ENCODE data around the gene ASB10.

The ASB10 gene

DNA sequence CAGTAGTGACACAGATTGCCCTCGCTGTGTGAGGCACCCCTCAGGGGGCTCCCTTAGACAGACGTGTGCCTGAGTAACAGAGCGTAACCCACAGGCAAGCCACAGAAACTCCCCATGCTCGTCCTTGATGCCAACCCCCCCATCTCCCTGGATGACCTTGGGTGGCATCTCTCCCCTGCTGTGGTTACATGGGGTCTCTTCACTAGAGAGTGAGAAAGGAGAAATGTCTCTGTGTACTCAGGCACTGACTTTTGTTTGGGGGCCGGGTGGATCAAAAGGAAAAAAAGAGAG, 1.1 kb upstream of the ASB10 start:
- H3K4me3 ChIP-seq (ENCODE audit: low read length), result no peak overlapping the region
- no peak for TF ChIP-seq CTCF (conservative IDR thresholded peaks at IDR 0.05; ENCODE audit: low read depth, low read length)
- no peak for DNase-seq (ENCODE audit: low read depth)

- H3K4me3 ChIP-seq (ENCODE audit: low read length), result no peak overlapping the region
- no peak for TF ChIP-seq CTCF (conservative IDR thresholded peaks at IDR 0.05; ENCODE audit: low read depth, low read length)
- no peak for DNase-seq (ENCODE audit: low read depth)
Observed at GRCh38 chr7:151187409-151188251, 580 bp upstream of the ASB10 start.

GRCh38 chr7:151185762-151186639, 1.0 kb downstream of the ASB10 start:
- TF ChIP-seq CTCF (conservative IDR thresholded peaks at IDR 0.05; ENCODE audit: low read depth, low read length), result no peak
- no peak for DNase-seq (ENCODE audit: low read depth)
- H3K4me3 ChIP-seq (ENCODE audit: low read length), result no peak overlapping the region

- no peak for DNase-seq (ENCODE audit: low read depth)
- H3K4me3 ChIP-seq (ENCODE audit: low read length), result no peak overlapping the region
- TF ChIP-seq CTCF (conservative IDR thresholded peaks at IDR 0.05; ENCODE audit: low read depth, low read length), result no peak
Observed at GRCh38 chr7:151181011-151181431, 6.0 kb downstream of the ASB10 start.

DNA sequence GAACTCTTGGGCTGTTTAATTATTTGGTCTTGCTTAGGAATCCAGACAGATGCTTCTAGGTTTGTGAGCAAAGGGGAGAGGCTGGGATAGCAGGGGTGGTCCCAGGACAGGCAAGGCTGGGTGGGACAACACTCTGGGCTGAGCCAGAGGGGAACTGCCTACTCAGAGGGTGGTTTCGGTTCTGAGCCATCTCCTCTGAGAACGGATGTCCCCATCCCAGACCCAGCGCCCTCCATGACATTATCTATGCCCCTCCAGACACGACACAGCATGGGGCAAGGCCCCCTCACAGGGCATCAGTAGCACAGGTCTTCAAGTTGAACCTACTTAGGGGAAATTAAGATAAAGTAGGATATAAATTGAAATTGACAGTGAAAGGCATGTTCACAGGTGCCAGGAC, 7.1 kb downstream of the ASB10 start:
- TF ChIP-seq CTCF (conservative IDR thresholded peaks at IDR 0.05; ENCODE audit: low read depth, low read length), result no peak

DNA sequence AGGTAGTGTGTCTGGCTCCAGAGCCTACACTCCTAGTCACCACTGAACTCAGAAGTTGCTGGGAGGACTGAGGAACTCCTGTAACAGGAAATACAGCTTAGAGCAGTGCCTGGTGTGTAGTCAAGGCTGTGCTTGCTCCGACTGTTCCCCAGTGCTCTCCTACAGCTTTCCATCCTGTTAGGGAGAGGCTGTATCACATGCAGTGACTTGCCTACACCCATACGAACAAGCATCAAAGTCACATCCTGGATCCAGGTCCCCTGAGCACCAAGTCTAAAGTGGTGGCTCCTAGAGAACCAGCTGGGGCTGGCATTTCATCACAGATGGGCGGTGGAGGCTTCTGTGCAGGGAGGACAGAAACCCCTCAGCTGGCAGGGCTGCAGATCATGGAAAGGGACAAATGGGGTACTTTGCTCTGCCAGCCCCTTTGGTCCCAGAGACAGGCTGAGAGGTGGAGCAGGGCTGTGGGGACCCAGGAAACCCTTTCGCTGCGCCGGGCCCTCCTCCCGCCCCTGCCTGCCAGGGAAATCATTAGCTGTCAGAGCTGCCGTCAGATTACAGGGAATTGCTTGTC, 7.7 kb downstream of the ASB10 start:
- no peak overlapping the region for H3K4me3 ChIP-seq (ENCODE audit: low read length)
- TF ChIP-seq CTCF (conservative IDR thresholded peaks at IDR 0.05; ENCODE audit: low read depth, low read length), result no peak
- no peak for DNase-seq (ENCODE audit: low read depth)

More for the DNA sequence above, 7.1 kb downstream of the ASB10 start:
- H3K4me3 ChIP-seq (ENCODE audit: low read length), result no peak overlapping the region
- no peak for DNase-seq (ENCODE audit: low read depth)
